B cell (primary cell): ENCODE results near the gene AKT1.

ENCODE experiments used
- CTCF ChIP-seq: fragments of 200-600 bp; IDR thresholded peaks from one replicate; pipeline ENCODE4 v1.8.0; 2022; ENCODE audit warnings: antibody characterized with exemption, mild to moderate bottlenecking
- EZH2 ChIP-seq: IDR thresholded peaks from 2 replicates; pipeline ENCODE4 v1.6.1; 2012; ENCODE audit warnings: borderline replicate concordance, low read depth, mild to moderate bottlenecking, moderate library complexity, low read length; ENCODE audit not compliant: insufficient read depth, poor library complexity, severe bottlenecking

DNA sequence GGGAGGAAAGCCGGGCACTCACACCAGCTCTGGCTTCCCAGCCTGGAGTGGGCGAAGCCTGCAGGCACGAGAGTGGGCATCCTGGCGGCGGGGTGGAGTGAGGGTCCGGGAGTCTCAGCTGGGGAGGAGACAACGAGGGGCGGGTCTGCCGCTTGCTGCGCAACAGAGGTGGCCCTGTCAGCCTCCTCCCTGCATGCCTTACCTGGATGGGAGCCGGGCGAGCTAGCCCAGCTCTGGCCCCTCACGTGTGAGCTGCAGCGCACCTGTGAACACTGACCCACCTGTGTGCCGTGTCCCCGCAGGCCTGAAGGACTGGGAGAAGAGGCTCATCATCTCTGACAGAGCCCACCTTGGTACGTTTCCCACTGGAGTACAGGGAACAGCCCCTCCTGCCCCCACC is 56.5 kb downstream of the AKT1 start:
- no peak for TF ChIP-seq CTCF
- TF ChIP-seq EZH2, result no peak
